ENCODE measurements around the gene SBK2. TPM values are rescaled to one million over a fixed set of nuclear protein-coding genes. Genes with fewer than 3 reads are reported as not detected.

The SBK2 gene
- total RNA-seq, 1 experiment from 2014 or later = not detected

GRCh38 chr19:55479451-55480230 is 57.3 kb downstream of the SBK2 start:
- H3K27me3 ChIP-seq (replicated peaks; ENCODE audit: control insufficient read depth, insufficient read depth, low read length) = no peaks in the 10 kb centered on the region
- no peaks in the 10 kb centered on the region for H3K9me3 ChIP-seq
- H3K36me3 ChIP-seq (ENCODE audit: control insufficient read depth, insufficient read depth, low read length) = no peaks in the 10 kb centered on the region; the same call in 1 of the 2 replicates
- Mint-ChIP-seq H3K4me1 (ENCODE audit: low read depth, unreplicated experiment) (peaks cover 19% of the 10 kb centered on the region), H3K27ac (ENCODE audit: unreplicated experiment) (no peak overlapping the region), H3K27me3 (ENCODE audit: insufficient read depth, unreplicated experiment) (no peaks in the 10 kb centered on the region), H3K4me3 (ENCODE audit: unreplicated experiment) (no peak overlapping the region), H3K9me3 (ENCODE audit: unreplicated experiment) (no peaks in the 10 kb centered on the region), H3K36me3 (ENCODE audit: insufficient read depth, unreplicated experiment) (peaks cover 24% of the 10 kb centered on the region)
- DNase-seq = no peak
- ChIA-PET CTCF (interaction anchor here (0.9 kb wide), 1 partner anchor 12 kb away, joined by 4 read pairs; no protein-coding TSS in a partner anchor), POLR2A (interaction anchor here (0.6 kb wide), 1 partner anchor 118 kb away, joined by 3 read pairs; no protein-coding TSS in a partner anchor)
- peaks cover 14% of the 10 kb centered on the region for H3K4me1 ChIP-seq
- intact Hi-C loops (cut with micrococcal nuclease; ENCODE audit: unreplicated experiment) = no loop called here
- no peak overlapping the region for H3K4me3 ChIP-seq (ENCODE audit: low read depth, low read length)
- no TSS peak for BruUV-seq (replicated peaks)
- TF ChIP-seq, protein P1, sequence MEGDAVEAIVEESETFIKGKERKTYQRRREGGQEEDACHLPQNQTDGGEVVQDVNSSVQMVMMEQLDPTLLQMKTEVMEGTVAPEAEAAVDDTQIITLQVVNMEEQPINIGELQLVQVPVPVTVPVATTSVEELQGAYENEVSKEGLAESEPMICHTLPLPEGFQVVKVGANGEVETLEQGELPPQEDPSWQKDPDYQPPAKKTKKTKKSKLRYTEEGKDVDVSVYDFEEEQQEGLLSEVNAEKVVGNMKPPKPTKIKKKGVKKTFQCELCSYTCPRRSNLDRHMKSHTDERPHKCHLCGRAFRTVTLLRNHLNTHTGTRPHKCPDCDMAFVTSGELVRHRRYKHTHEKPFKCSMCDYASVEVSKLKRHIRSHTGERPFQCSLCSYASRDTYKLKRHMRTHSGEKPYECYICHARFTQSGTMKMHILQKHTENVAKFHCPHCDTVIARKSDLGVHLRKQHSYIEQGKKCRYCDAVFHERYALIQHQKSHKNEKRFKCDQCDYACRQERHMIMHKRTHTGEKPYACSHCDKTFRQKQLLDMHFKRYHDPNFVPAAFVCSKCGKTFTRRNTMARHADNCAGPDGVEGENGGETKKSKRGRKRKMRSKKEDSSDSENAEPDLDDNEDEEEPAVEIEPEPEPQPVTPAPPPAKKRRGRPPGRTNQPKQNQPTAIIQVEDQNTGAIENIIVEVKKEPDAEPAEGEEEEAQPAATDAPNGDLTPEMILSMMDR (IDR thresholded peaks at IDR 0.05; ENCODE audit: insufficient read depth in 1 of 2, low read depth in 1 of 2, low read length in 1 of 2, severe bottlenecking in 1 of 2, unreplicated experiment in 1 of 2) = no peak

DNA sequence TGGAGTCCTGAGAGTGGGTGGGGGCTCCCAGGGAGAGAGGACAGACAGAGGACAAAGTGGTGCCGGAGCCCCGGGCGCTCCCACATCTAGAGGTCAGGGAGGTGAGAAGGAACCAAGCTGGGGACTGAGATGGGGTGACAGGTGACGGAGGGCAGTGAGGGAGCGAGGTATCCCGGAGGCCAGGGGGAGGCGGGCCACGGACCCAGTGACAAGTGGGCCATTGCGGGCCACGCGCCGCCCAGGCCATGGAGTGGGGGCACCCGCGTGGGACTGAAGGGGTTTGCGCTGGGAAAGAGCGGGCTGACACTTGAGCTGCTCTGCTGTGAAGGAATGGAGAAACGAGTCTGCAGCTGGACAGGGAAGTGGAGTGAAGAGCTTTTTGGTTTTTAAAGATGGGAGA is 57.9 kb downstream of the SBK2 start:
- Mint-ChIP-seq H3K4me1 (ENCODE audit: low read depth, unreplicated experiment) (peaks cover 19% of the 10 kb centered on the region), H3K27me3 (ENCODE audit: insufficient read depth, unreplicated experiment) (no peaks in the 10 kb centered on the region), H3K4me3 (ENCODE audit: unreplicated experiment) (no peak overlapping the region), H3K27ac (ENCODE audit: unreplicated experiment) (peak overlapping the region; percentile 36), H3K36me3 (ENCODE audit: insufficient read depth, unreplicated experiment) (peaks cover 19% of the 10 kb centered on the region), H3K9me3 (ENCODE audit: unreplicated experiment) (no peaks in the 10 kb centered on the region)
- no peak overlapping the region for H3K4me3 ChIP-seq (ENCODE audit: low read depth, low read length)
- H3K36me3 ChIP-seq (ENCODE audit: control insufficient read depth, insufficient read depth, low read length) = no peaks in the 10 kb centered on the region; the same call in 1 of the 2 replicates
- ChIA-PET CTCF (interaction anchor here (0.9 kb wide), 1 partner anchor 12 kb away, joined by 4 read pairs; no protein-coding TSS in a partner anchor), POLR2A (interaction anchor here (0.6 kb wide), 1 partner anchor 118 kb away, joined by 3 read pairs; no protein-coding TSS in a partner anchor)
- no TSS peak for BruUV-seq (replicated peaks)
- intact Hi-C loops (cut with micrococcal nuclease; ENCODE audit: unreplicated experiment) = no loop called here
- no peaks in the 10 kb centered on the region for H3K27me3 ChIP-seq (replicated peaks; ENCODE audit: control insufficient read depth, insufficient read depth, low read length)
- H3K4me1 ChIP-seq = peaks cover 14% of the 10 kb centered on the region
- no peaks in the 10 kb centered on the region for H3K9me3 ChIP-seq
- no peak for DNase-seq
- TF ChIP-seq, protein P1 (IDR thresholded peaks at IDR 0.05; ENCODE audit: insufficient read depth in 1 of 2, low read depth in 1 of 2, low read length in 1 of 2, severe bottlenecking in 1 of 2, unreplicated experiment in 1 of 2) = no peak

Other genes with a start within 250 kb of the SBK2 start
- 1.6 and 3.4 TPM in 2 replicates for gene TMEM150B, start 211.8 kb downstream of the SBK2 start, total RNA-seq (2022)
- gene KMT5C, start 197.3 kb downstream of the SBK2 start, total RNA-seq (2022) = 25.8 and 26.3 TPM in 2 replicates
- gene COX6B2, start 182.4 kb downstream of the SBK2 start, total RNA-seq (2022) = 0.27 and 0.35 TPM in 2 replicates
- not detected in 2 replicates for gene GARIN5B, start 173.9 kb downstream of the SBK2 start, total RNA-seq (2022)
- gene IL11, start 166.7 kb downstream of the SBK2 start, total RNA-seq (2022) = 0.70 and 1.1 TPM in 2 replicates
- not detected in 2 replicates for gene TMEM190, start 160.3 kb downstream of the SBK2 start, total RNA-seq (2022)
- gene TMEM238, start 152.8 kb downstream of the SBK2 start, total RNA-seq (2022) = 18.1 and 22.7 TPM in 2 replicates
- 2,048 and 2,146 TPM in 2 replicates for gene RPL28, start 151.2 kb downstream of the SBK2 start, total RNA-seq (2022)
- gene UBE2S, start 129.3 kb downstream of the SBK2 start, total RNA-seq (2022) = 279 and 293 TPM in 2 replicates
- gene SHISA7, start 93.8 kb downstream of the SBK2 start, total RNA-seq (2022) = not detected in 2 replicates
- gene ISOC2, start 75.5 kb downstream of the SBK2 start, total RNA-seq (2022) = 40.6 and 49.6 TPM in 2 replicates
- gene C19orf85, start 72.4 kb downstream of the SBK2 start, total RNA-seq (2022) = not detected in 2 replicates
- 12.3 and 13.9 TPM in 2 replicates for gene ZNF628, start 60.5 kb downstream of the SBK2 start, total RNA-seq (2022)
- gene NAT14, start 51.9 kb downstream of the SBK2 start, total RNA-seq (2022) = 40.9 and 45.2 TPM in 2 replicates
- gene SSC5D, start 48.7 kb downstream of the SBK2 start, total RNA-seq (2022) = 0.58 and 0.86 TPM in 2 replicates
- gene SBK3, start 8.4 kb upstream of the SBK2 start, total RNA-seq (2022) = 2.3 and 2.4 TPM in 2 replicates
- gene ZNF579, start 43.7 kb upstream of the SBK2 start, total RNA-seq (2022) = 26.5 and 30.4 TPM in 2 replicates
- 27.2 and 27.7 TPM in 2 replicates for gene FIZ1, start 62.4 kb upstream of the SBK2 start, total RNA-seq (2022)
- gene ZNF524, start 63.2 kb upstream of the SBK2 start, total RNA-seq (2022) = 10.8 and 11.1 TPM in 2 replicates
- 13.2 and 14.5 TPM in 2 replicates for gene ZNF865, start 68.5 kb upstream of the SBK2 start, total RNA-seq (2022)
- 8.5 and 10.2 TPM in 2 replicates for gene ZNF784, start 87.4 kb upstream of the SBK2 start, total RNA-seq (2022)
- 38.5 and 41.4 TPM in 2 replicates for gene ZNF580, start 103.9 kb upstream of the SBK2 start, total RNA-seq (2022)
- gene ZNF581, start 106.5 kb upstream of the SBK2 start, total RNA-seq (2022) = 46.2 and 47.4 TPM in 2 replicates
- gene CCDC106, start 111.1 kb upstream of the SBK2 start, total RNA-seq (2022) = 17.4 and 17.6 TPM in 2 replicates
- gene U2AF2, start 117.9 kb upstream of the SBK2 start, total RNA-seq (2022) = 289 TPM in 2 replicates
- gene EPN1, start 138.1 kb upstream of the SBK2 start, total RNA-seq (2022) = 197 and 201 TPM in 2 replicates
- not detected in 2 replicates for gene NLRP9, start 201.3 kb upstream of the SBK2 start, total RNA-seq (2022)
- gene RFPL4A, start 222.0 kb upstream of the SBK2 start, total RNA-seq (2022) = not detected in 2 replicates
- not detected in 2 replicates for gene RFPL4AL1, start 232.0 kb upstream of the SBK2 start, total RNA-seq (2022)